SK-N-SH (cell line): ENCODE measurements around the gene ILK. TPM values are rescaled to one million over a fixed set of nuclear protein-coding genes. Genes with fewer than 3 reads are reported as not detected.

ENCODE experiments used
- CTCF ChIA-PET: fragments of 300-600, 350-600 bp; formaldehyde crosslinking; extraction: SDS; loops from one replicate; lab custom pipeline; 2021; lab: Yijun Ruan, JAX
- POLR2A ChIA-PET: fragments of 350-600 bp; sonication (Branson Sonifier 250); formaldehyde crosslinking; extraction: SDS; loops from one replicate; lab custom pipeline; 2020; ENCODE audit warnings: antibody characterized with exemption, inconsistent platforms; lab: Yijun Ruan, JAX
- DNase-seq: peaks from one replicate; pipeline ENCODE4 v3.0.0; 2012
- H2AFZ ChIP-seq: fragments of 200-600 bp; sonication (generic); 2 replicates; pipeline ENCODE4 v1.8.1; 2016; ENCODE audit warnings: antibody characterized with exemption, mild to moderate bottlenecking, low read depth
- H3F3A ChIP-seq: fragments of 200-600 bp; sonication (generic); replicated peaks from 2 replicates; pipeline ENCODE3; 2016; ENCODE audit warnings: antibody characterized with exemption, mild to moderate bottlenecking; ENCODE audit not compliant: insufficient read depth
- H3K27ac ChIP-seq, 2 experiments: fragments of 200-500 bp in 1 of 2; fragments of 200-600 bp in 1 of 2; sonication (Bioruptor generic) in 1 of 2; sonication (generic), shearing (Covaris generic) in 1 of 2; 2 replicates each; pipeline versions ENCODE4 v1.5.1 to v1.6.1; 2014 to 2016; ENCODE audit warnings: low read depth in 2 of 2, inconsistent platforms in 1 of 2, low read length in 1 of 2, mild to moderate bottlenecking in 1 of 2, mixed read lengths in 1 of 2
- H3K27me3 ChIP-seq: fragments of 200-600 bp; sonication (generic), shearing (Covaris generic); 2 replicates; pipeline ENCODE4 v1.6.1; 2016; ENCODE audit warnings: mixed run types; ENCODE audit not compliant: insufficient read depth
- H3K36me3 ChIP-seq, 2 experiments: fragments of 200-500 bp in 1 of 2; fragments of 200-600 bp in 1 of 2; sonication (Bioruptor generic) in 1 of 2; sonication (generic) in 1 of 2; replicated peaks in 1 of 2; 2 replicates each; pipeline versions ENCODE3 to v1.5.1; 2014 to 2016; ENCODE audit warnings: low read length in 1 of 2, mild to moderate bottlenecking in 1 of 2; ENCODE audit not compliant: insufficient read depth in 2 of 2, control insufficient read depth in 1 of 2
- H3K4me1 ChIP-seq, 2 experiments: fragments of 200-500 bp in 1 of 2; fragments of 200-600 bp in 1 of 2; sonication (Bioruptor generic) in 1 of 2; sonication (generic), shearing (Covaris generic) in 1 of 2; 2 replicates each; pipeline versions ENCODE4 v1.5.1 to v1.6.1; 2014 to 2016; ENCODE audit warnings: low read depth in 1 of 2, low read length in 1 of 2, mixed run types in 1 of 2; ENCODE audit not compliant: insufficient read depth in 2 of 2, control insufficient read depth in 1 of 2
- H3K4me2 ChIP-seq: fragments of 200-600 bp; sonication (generic), shearing (Covaris generic); 2 replicates; pipeline ENCODE4 v1.6.1; 2017; ENCODE audit warnings: mixed run types
- H3K4me3 ChIP-seq, 2 experiments: fragments of 200-500 bp in 1 of 2; fragments of 200-600 bp in 1 of 2; sonication (Bioruptor generic) in 1 of 2; sonication (generic), shearing (Covaris generic) in 1 of 2; 2 replicates each; pipeline versions ENCODE4 v1.5.1 to v1.8.1; 2014 to 2016; ENCODE audit warnings: low read depth in 2 of 2, inconsistent platforms in 1 of 2, low read length in 1 of 2, mild to moderate bottlenecking in 1 of 2, mixed read lengths in 1 of 2, moderate library complexity in 1 of 2
- H3K79me2 ChIP-seq: fragments of 200-600 bp; sonication (generic); 2 replicates; pipeline ENCODE4 v1.8.1; 2017; ENCODE audit warnings: mild to moderate bottlenecking; ENCODE audit not compliant: insufficient read depth
- H3K9ac ChIP-seq: fragments of 200-600 bp; sonication (generic); 2 replicates; pipeline ENCODE4 v1.6.1; 2017; ENCODE audit warnings: mixed run types
- H3K9me2 ChIP-seq: fragments of 200-600 bp; sonication (generic); 2 replicates; pipeline ENCODE4 v1.6.1; 2017; ENCODE audit warnings: mixed run types
- H3K9me3 ChIP-seq: fragments of 200-600 bp; sonication (generic); 2 replicates; pipeline ENCODE4 v1.6.1; 2017; ENCODE audit warnings: mixed run types, mild to moderate bottlenecking, moderate library complexity
- H4K20me1 ChIP-seq: fragments of 200-600 bp; sonication (generic); 2 replicates; pipeline ENCODE4 v1.6.1; 2017; ENCODE audit warnings: mild to moderate bottlenecking, mixed run types; ENCODE audit not compliant: insufficient read depth
- CHD2 ChIP-seq: fragments of 150-350 bp; IDR thresholded peaks from 2 replicates; pipeline ENCODE4 v1.6.1; 2018; ENCODE audit warnings: low read length; ENCODE audit not compliant: partially characterized antibody
- ELF1 ChIP-seq: IDR thresholded peaks from 2 replicates; pipeline ENCODE4 v1.4.0; 2012
- EP300 ChIP-seq, 2 experiments: IDR thresholded peaks; 2 replicates each; pipeline versions ENCODE4 v1.4.0 to v1.6.1; 2012; ENCODE audit warnings: borderline replicate concordance in 1 of 2, low read depth in 1 of 2, low read length in 1 of 2
- FOSL2 ChIP-seq: IDR thresholded peaks from 2 replicates; pipeline ENCODE4 v1.4.0; 2012; ENCODE audit warnings: low read depth, mild to moderate bottlenecking, moderate library complexity, borderline replicate concordance
- FOXM1 ChIP-seq: IDR thresholded peaks from 2 replicates; pipeline ENCODE4 v1.4.0; 2012; ENCODE audit warnings: low read depth, mild to moderate bottlenecking
- GABPA ChIP-seq: IDR thresholded peaks from 2 replicates; pipeline ENCODE4 v1.4.0; 2012; ENCODE audit warnings: low read depth, mild to moderate bottlenecking
- GATA2 ChIP-seq: sonication (generic); formaldehyde crosslinking; IDR thresholded peaks from 2 replicates; pipeline ENCODE4 v1.5.0; 2020; ENCODE audit warnings: mild to moderate bottlenecking, missing genetic modification reagents
- JUND ChIP-seq: IDR thresholded peaks from 2 replicates; pipeline ENCODE4 v1.4.0; 2012
- MXI1 ChIP-seq: IDR thresholded peaks from 2 replicates; pipeline ENCODE4 v1.6.1; 2012; ENCODE audit warnings: mild to moderate bottlenecking, low read depth, low read length, improper control_type of control experiment
- NFIC ChIP-seq: IDR thresholded peaks from 2 replicates; pipeline ENCODE4 v1.4.0; 2012; ENCODE audit warnings: borderline replicate concordance
- NRF1 ChIP-seq: IDR thresholded peaks from 2 replicates; pipeline ENCODE4 v1.6.1; 2012; ENCODE audit warnings: low read depth, mild to moderate bottlenecking, low read length
- RFX5 ChIP-seq: IDR thresholded peaks from 2 replicates; pipeline ENCODE4 v1.6.1; 2012; ENCODE audit warnings: mild to moderate bottlenecking, improper control_type of control experiment, low read length
- RXRA ChIP-seq: IDR thresholded peaks from 2 replicates; pipeline ENCODE4 v1.4.0; 2012; ENCODE audit warnings: low read depth, mild to moderate bottlenecking, borderline replicate concordance
- SIN3A ChIP-seq: IDR thresholded peaks from 2 replicates; pipeline ENCODE4 v1.6.1; 2012; ENCODE audit warnings: low read depth, mild to moderate bottlenecking, low read length, moderate library complexity, borderline replicate concordance
- TAF1 ChIP-seq: IDR thresholded peaks from 2 replicates; pipeline ENCODE4 v1.6.1; 2012; ENCODE audit warnings: low read depth, mild to moderate bottlenecking, low read length, moderate library complexity, borderline replicate concordance
- TCF12 ChIP-seq: IDR thresholded peaks from 2 replicates; pipeline ENCODE4 v1.4.0; 2012
- TEAD4 ChIP-seq: IDR thresholded peaks from 2 replicates; pipeline ENCODE4 v1.4.0; 2012; ENCODE audit warnings: mild to moderate bottlenecking, borderline replicate concordance; ENCODE audit not compliant: insufficient read depth
- WGBS: methylation state at CpG from one replicate; pipeline ENCODE4 v1.1.6; 2017; ENCODE audit warnings: low lambda C conversion rate; 5-methylcytosine and 5-hydroxymethylcytosine counted together
- polyA plus RNA-seq, 3 experiments: library from polyadenylated mRNA; depleted of rRNA; stranded (reverse); fragments of >200 nt; gene quantifications; 2 replicates each; pipeline ENCODE4 v1.2.3, GENCODE V29; 2012
- TF ChIP-seq, protein P1 (sequence below): fragments of 150-350 bp; IDR thresholded peaks from 2 replicates; pipeline ENCODE4 v1.6.1; 2016; ENCODE audit warnings: mild to moderate bottlenecking, low read depth, low read length
- TF ChIP-seq, protein P2 (sequence below): IDR thresholded peaks from 2 replicates; pipeline ENCODE4 v1.4.0; 2012; ENCODE audit warnings: low read depth, borderline replicate concordance
- TF ChIP-seq, protein P3 (sequence below): fragments of 200-600 bp; sonication (generic); IDR thresholded peaks from 2 replicates; pipeline ENCODE4 v1.6.1; 2017; ENCODE audit warnings: antibody characterized with exemption, mild to moderate bottlenecking, moderate library complexity
- TF ChIP-seq, protein P4 (sequence below): IDR thresholded peaks from 2 replicates; pipeline ENCODE4; 2012

ILK gene
- polyA plus RNA-seq, 1 of the 3 experiments (the other 2 are of a cell fraction) = 241 TPM

DNA sequence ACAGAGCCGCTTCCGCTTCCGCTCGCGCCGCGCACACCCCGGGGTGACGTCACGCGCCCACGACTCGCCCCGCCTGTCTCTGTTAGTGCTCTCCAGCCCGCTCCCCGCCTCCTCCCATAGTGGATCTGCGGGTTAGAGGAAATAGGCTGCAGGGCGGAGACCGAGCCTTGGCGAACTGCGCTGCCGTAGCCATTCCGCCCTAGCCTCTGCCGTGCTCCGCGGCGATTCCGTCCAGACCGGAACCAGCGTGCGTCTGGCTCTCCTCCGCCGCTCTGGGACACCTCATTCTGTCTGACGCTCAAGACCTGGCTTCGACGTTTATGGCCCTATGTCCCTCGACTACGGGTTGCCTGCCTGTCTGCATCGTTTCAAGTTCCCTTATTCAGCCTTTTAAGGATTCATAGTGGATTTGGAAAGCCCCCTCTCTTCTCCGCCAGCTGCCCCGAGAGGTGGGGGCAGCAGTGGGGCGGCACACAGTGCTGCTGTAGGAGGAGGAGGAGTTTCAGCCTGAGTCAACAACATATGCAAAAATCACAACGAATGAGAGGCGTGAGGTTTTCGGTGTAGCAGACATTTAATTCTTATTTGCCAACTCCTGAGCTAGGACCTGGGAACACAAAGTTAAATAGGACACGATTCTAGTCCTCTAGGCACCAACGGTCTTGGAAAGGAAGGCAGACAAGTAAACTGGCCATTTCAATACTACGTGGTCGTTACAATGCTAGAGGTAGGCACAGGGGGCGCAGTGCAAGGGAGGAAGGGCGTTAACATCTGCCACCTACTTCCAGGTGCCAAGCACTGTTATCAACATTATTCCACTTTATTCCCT lies 8.9 kb downstream of the ILK start, which contains the start of gene TAF10 (continued):
- TF ChIP-seq, protein P1, sequence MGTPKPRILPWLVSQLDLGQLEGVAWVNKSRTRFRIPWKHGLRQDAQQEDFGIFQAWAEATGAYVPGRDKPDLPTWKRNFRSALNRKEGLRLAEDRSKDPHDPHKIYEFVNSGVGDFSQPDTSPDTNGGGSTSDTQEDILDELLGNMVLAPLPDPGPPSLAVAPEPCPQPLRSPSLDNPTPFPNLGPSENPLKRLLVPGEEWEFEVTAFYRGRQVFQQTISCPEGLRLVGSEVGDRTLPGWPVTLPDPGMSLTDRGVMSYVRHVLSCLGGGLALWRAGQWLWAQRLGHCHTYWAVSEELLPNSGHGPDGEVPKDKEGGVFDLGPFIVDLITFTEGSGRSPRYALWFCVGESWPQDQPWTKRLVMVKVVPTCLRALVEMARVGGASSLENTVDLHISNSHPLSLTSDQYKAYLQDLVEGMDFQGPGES = no peak
- TF ChIP-seq CHD2 (peak; percentile 27), JUND (no peak), NFIC (no peak; the same call in 1 of the 2 replicates), NRF1 (no peak), SIN3A (0 out of 2 replicates have a peak, but pooled peaks have one; percentile 62), GABPA (peak; percentile 79), TCF12 (peak; percentile 42; the same call in 1 of the 2 replicates)
- TF ChIP-seq, protein P2, sequence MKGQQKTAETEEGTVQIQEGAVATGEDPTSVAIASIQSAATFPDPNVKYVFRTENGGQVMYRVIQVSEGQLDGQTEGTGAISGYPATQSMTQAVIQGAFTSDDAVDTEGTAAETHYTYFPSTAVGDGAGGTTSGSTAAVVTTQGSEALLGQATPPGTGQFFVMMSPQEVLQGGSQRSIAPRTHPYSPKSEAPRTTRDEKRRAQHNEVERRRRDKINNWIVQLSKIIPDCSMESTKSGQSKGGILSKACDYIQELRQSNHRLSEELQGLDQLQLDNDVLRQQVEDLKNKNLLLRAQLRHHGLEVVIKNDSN = peak; percentile 33; the same call in 1 of the 2 replicates
- TF ChIP-seq, protein P3, sequence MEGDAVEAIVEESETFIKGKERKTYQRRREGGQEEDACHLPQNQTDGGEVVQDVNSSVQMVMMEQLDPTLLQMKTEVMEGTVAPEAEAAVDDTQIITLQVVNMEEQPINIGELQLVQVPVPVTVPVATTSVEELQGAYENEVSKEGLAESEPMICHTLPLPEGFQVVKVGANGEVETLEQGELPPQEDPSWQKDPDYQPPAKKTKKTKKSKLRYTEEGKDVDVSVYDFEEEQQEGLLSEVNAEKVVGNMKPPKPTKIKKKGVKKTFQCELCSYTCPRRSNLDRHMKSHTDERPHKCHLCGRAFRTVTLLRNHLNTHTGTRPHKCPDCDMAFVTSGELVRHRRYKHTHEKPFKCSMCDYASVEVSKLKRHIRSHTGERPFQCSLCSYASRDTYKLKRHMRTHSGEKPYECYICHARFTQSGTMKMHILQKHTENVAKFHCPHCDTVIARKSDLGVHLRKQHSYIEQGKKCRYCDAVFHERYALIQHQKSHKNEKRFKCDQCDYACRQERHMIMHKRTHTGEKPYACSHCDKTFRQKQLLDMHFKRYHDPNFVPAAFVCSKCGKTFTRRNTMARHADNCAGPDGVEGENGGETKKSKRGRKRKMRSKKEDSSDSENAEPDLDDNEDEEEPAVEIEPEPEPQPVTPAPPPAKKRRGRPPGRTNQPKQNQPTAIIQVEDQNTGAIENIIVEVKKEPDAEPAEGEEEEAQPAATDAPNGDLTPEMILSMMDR = peak; percentile 62

DNA sequence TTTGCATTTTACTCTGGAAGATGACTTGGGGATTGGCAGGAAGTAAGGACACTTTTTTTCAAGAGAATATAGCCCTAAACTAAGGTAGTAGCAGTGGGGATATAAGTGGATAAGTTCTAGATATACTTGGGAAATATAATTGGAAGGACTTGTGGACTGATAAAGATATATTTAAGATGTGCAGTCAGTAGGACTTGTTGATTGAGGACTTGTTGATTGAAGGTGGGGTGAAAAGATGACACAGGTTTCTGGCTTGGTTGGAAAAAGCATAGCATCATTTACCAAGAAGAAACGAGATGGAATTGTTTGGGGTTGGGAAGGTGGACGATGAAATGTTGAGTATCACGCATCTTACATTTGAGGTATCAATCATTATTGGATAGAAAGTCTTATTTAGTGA lies 9.9 kb downstream of the ILK start:
- Histone ChIP-seq H3F3A (peaks cover 34% of the 10 kb centered on the region), H3K9me2 (no peaks in the 10 kb centered on the region), H4K20me1 (no peaks in the 10 kb centered on the region), H3K9me3 (no peaks in the 10 kb centered on the region), H3K27ac (peak overlapping the region; percentile 94 to 99; a peak in 3 of 4 replicates), H3K4me1 (peaks cover 7 to 30% of the 10 kb centered on the region in 2 experiments; a peak in 3 of 4 replicates), H3K9ac (no peak overlapping the region)
- WGBS = 98% methylated on average over 3 of the region's 3 CpGs
- POLR2A ChIA-PET = interaction anchor here (2.6 kb wide), 1 partner anchor 70 kb away, joined by 10 read pairs; the partner anchor contains the start of gene MRPL17
- DNase-seq = no peak
- TF ChIP-seq TAF1 = no peak
- TF ChIP-seq NFIC = no peak
- no peak for TF ChIP-seq FOSL2
- TF ChIP-seq JUND = no peak
- TF ChIP-seq, protein P4, sequence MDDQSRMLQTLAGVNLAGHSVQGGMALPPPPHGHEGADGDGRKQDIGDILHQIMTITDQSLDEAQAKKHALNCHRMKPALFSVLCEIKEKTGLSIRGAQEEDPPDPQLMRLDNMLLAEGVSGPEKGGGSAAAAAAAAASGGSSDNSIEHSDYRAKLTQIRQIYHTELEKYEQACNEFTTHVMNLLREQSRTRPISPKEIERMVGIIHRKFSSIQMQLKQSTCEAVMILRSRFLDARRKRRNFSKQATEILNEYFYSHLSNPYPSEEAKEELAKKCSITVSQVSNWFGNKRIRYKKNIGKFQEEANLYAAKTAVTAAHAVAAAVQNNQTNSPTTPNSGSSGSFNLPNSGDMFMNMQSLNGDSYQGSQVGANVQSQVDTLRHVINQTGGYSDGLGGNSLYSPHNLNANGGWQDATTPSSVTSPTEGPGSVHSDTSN = no peak
- TF ChIP-seq TEAD4 = no peak
- TF ChIP-seq TCF12 = no peak
- TF ChIP-seq RFX5 = no peak
- no peak for TF ChIP-seq RXRA
- no peak for TF ChIP-seq MXI1
- no peak for TF ChIP-seq FOXM1
- TF ChIP-seq CHD2 = no peak
- TF ChIP-seq, protein P2 = no peak
- TF ChIP-seq, protein P3 = no peak
- no peak for TF ChIP-seq ELF1
- TF ChIP-seq EP300 (IDR thresholded peaks at IDR 0.05; ENCODE audit: borderline replicate concordance in 1 of 2, low read depth in 1 of 2, low read length in 1 of 2) = no peak
- no peak for TF ChIP-seq GATA2 (CRISPR knock-in tag)
- TF ChIP-seq, all 33 proteins: peak for 0
- CTCF ChIA-PET = interaction anchor here (0.7 to 2.9 kb wide), 18 partner anchors 8 to 234 kb away, joined by 3 to 15 read pairs (median 5); partner anchors contain the start of genes ILK and RRP8
- Histone ChIP-seq H3K79me2 (peaks cover 41% of the 10 kb centered on the region), H3K27me3 (no peaks in the 10 kb centered on the region), H3K36me3 (peaks cover 19 to 52% of the 10 kb centered on the region in 2 experiments), H2AFZ (no peak overlapping the region), H3K4me2 (no peak overlapping the region), H3K4me3 (no peak overlapping the region)
